GM19240 (cell line): ENCODE data around the gene PACRG.
"Not testable (repeated sequence)": the region's sequence is repeated elsewhere in the genome, so short reads cannot be mapped to it uniquely, and the experiment has no call there.

Source experiments
- DNase-seq: peaks from one replicate; pipeline ENCODE4 v3.0.0; 2011; ENCODE audit warnings: low spot score; ENCODE audit not compliant: insufficient read length

Gene PACRG

DNA sequence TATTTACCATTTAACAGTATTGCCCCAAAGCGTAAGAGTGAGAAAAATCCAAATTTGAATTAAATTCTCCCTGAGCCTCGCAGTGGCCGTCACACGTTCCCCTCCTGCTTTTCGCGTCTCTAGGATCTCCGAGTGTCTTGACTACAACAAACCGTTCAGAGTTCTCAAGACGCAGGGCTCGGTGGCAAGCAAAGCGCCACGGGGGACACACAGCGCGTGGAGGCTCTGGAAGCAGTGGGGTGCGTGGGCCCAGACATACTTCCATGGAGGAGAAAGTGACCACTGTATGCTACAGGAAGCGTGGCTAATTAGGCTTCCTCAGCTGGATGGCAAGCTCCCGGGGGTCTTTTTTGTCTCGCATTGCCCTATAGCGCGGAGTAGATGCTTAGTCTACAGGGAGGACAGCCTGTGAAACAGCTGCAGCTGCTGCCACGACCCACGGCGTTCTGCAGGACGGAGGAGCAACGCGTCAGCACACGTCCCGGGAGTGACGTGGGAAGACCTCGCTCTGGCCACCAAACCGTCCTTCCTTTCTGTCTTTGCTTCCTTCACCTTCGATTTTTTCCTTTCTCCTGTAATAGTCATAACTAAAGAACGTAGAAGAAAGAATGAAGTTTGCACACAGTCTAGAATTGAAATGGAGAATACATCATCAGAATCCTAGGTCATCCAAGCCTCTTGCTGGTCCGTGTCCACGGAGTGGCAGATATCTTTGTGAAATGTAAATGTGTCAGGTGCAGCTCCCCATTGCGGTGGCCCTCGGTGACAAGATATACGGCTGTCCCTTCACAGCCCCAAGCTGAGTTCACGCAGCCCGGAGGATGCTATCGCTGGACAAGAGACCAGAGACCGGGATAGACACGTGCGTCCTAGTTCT, 582.6 kb downstream of the PACRG start:
- no peak for DNase-seq

DNA sequence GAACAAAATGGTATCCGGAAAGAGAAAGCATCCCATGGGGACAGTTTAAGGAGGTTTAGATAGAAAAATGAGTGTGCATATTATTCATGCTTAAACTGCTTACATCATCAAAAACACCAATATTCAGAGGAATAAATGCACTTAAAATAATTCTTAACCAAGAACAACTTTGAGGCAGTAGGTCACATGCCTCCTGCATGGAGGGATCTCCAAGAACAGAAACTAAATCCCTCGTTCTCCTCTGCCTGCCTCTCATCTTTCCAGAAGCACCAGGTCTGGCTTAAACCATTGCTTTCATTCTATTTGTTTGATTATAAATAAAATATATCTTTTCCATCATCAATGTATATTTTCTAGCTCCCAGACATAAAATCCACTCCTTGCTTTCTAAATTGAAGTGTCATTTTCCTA, 583.2 kb downstream of the PACRG start:
- DNase-seq, result no peak

DNA sequence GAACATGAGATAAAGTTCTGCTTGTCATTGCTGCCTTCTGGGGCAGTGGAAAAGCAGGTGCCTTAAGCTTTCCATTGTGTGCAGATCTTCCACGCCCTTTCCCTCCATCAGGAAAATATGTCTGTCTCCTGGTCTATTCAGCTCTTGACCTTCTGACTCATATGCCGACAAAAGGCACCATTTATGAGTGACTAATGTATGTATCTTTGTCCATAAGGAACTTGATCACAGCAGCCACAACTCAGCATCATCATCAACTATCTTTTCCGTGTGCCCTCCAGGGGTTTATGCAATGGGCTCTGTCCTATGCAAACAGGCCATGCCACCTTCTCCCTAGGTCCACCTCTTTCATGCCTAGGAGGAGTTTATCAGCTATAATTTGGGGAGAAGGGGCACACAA, 584.1 kb downstream of the PACRG start:
- DNase-seq, result no peak

DNA sequence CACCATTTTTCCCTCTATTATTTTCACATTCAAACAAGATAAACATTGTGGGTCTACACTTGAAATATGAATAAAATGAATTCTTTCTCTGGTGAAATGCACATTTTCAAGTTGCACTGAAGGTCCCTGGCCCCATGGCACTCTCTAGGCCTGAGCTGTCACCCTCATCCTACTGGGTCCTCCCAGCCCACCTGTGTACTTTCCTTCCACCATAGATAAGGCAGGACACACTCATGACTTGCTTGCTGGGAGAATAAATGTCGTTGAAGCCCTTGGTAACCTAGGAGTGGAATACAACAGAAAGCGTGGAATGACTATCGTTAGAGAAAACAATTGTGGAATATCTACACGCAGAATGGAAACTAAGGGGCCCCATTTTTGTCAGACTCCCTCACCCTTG, 585.8 kb downstream of the PACRG start:
- no peak for DNase-seq

DNA sequence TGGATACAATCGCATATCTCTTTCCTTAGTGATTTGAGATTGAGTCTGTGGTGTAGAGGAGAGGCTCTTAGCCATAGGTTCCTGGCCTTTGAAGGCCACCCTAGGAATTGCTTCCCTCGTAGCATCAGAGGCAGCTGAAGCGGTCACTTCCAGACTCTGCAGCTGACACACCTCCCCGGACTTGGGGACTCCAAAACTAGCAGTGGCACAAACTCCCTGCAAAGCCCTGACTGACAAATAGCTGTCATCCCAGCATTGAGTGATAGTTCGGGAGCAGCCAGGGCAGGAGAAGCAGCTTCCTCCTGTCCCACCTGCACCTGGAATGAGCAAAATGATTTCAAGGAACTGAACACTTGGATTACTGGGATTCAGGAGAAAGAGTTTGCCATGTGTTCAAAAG, 586.2 kb downstream of the PACRG start:
- DNase-seq, result no peak

DNA sequence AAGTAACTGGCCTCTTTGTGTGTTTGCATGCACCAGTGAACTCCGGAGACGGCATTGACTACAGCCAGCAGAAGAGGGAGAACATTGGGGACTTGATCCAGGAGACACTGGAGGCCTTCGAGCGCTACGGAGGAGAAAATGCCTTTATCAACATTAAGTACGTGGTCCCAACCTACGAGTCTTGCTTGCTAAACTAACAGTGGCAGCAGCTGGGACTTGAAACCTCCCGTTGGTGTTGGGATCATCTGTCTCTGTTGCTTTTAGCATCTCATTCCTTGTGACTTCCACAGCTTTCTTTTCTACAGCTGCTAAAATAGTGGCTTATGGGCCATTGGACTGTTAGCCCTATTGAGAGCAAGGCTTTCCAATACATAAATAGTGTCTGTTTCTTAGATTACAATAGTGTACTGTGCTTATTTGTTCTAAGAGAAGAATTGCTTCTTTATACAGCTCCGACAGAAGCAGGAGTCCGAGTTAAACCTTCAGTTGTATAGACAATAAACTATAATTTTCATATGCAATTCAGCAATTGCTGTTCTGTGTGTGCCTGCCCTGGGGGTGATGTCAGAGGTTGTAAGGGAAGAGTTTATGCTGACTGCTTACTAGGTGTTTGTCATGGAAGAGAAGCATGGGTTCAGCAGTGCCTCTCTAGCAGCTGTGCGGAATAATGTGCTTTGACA, 587.2 kb downstream of the PACRG start:
- DNase-seq, result no peak

DNA sequence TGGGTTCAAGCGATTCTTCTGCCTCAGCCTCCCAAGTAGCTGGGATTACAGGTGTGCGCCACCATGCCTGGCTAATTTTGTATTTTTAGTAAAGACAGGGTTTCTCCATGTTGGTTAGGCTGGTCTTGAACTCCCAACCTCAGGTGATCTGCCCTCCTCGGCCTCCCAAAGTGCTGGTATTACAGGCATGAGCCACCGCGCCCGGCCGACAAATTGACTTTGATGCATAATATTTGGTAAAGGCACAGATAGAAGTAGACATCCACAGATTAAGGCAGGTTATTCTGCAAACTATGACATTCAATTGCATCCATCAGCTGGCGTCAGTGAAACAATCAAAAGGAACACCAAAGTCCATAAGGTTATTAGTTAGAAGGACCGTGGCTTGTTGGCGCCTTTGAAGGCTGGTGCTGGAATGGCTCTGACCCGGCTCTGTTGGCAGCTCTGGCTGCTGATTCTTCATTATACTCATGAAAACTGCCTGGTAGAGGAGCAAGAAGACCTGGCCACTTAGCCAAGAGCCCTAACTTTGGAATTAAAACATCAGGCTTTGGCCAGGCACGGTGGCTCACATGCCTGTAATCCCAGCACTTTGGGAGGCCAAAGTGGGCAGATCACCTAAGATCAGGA, 589.2 kb downstream of the PACRG start:
- not testable (repeated sequence) for DNase-seq

DNA sequence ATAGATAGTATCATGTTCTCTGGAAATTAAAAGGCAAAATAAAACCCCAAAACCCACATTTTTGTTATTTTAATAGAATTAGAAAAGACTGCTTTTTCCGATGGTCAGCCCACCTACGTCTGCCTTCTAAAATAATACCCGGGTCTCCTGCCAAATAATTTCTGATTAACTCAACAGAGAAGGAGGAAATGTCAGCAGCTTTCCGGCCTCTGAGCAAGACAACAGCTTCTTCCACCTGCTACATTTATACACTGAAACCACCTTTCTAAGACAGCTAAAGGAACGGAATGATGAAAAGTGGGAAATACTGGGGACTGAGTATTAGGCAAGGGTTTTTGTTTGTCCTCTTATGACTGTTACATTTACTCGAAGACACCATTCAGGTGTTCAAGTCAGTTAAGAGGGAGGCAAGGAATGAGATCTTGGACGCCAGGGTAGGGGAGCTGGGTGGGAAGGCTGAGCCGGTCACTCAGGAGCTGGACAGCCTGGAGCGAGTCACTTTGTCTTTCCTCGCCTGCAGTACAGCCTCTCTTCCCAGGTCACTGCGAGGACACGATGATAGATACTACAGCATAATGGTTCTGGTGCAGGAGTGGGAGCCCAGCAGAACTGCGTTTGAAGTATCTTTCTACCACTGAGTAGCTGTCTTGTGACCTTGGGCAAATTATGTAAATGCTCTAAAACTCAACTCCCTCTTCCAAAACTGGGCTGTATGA, 590.5 kb downstream of the PACRG start:
- no peak for DNase-seq

DNA sequence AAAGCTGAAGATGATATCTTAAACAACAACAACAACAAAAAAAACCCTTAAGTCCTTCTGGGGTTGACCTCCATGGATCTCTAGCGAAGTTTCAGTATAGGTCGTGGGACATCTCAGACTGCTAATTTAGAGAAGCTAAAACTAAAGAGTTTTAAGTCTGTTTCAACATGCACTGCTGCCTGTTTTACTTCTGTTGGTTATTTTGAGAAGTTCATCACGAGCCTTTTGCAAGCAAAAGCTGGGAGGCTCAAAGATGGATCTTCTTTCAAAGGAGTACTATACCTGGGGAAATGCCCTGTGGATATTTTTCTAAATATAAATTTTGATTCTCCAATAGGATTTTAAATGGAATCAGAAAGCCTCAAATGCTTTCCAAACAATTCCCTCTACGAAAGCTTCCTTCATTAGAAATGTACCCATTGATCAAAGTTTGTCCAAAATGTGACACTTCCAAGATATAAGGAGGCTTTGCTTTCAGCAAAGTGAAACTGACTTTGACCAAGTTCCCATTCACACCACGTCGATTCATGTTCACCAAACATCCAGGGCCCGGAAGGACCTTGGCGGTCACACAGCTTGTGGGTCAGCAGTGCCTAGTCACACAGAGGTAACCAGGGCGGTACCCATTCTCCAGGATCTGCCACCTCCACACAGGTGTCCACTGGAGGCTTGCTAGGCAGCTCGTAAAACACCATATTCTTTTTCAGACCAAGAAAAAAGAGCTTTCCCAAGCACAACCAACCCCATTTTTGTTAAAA, 592.0 kb downstream of the PACRG start:
- no peak for DNase-seq

DNA sequence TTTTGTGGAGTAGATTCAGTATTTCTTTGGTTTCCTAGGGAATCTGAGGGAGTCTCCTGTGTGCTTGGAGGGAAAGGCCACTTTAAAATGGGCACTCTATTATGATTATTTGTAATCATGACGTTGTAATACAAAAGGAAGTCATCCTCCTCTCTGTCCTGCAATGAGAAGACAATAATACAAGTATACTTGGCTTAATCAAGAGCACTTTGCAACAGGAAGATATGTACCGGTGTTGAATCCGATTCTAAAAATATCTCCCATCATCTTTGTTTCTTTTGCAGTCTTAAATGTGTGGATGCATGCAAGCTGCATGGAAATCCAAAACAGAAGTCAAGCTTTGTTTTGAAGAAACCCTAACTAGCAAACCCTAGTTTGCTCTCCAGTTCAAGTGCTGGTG, 592.6 kb downstream of the PACRG start:
- no peak for DNase-seq

DNA sequence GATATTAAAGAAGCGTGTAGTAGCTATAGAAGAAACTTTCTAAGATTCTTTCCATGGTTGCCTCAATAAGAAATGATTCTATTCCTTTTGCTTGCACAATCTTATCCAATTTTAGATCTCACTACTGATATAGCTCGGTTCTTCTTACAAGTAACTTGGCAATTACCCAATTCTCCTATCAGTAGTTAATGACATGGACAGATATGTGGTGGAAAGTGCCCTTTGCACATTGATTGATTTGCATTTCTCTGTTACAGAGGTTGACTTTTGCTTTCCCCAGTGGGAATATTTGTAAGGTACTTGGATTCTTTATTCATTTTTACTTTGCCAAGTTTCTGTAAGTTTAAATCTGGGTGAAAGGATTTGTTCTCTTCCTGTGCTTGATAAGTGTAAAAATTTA, 593.0 kb downstream of the PACRG start:
- no peak for DNase-seq

DNA sequence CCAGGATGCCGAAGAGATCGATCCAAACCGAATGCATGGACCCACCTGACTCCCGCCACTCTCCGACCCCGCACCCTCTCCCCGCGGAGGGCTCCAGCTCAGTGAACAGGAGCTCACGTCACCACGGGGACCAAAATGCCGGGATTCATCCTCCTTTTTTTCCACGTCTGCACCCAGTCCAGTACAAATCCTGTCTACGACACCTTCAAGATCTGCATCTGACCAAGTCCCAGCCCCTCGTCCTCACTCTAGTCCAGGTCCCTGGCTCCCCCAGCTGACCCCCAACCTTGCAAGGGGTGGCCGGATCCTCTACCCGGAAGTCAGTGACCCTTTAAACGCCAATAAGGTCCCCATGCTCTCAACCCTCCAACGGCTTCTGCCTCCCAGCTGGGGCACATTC, 593.9 kb downstream of the PACRG start:
- DNase-seq, result no peak

DNA sequence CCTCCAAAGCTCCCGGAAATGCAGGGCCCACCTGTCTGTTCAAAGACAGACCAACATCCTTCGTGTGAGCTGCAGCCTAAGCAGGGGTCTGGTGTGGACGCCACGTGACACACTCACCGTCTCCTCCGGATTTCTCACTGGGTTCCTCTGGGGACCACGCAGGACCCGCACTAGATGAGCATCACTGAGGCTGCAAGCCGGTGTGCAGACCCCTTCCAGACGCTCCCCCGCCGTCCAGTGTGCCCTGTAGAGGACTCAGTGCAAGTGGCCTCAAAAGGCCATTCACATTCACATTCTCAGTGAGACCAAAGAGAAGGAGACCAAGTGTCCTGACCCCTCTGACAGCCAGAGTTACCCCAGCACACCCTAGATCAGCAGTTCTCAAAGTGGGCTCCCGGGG, 595.5 kb downstream of the PACRG start:
- no peak for DNase-seq

DNA sequence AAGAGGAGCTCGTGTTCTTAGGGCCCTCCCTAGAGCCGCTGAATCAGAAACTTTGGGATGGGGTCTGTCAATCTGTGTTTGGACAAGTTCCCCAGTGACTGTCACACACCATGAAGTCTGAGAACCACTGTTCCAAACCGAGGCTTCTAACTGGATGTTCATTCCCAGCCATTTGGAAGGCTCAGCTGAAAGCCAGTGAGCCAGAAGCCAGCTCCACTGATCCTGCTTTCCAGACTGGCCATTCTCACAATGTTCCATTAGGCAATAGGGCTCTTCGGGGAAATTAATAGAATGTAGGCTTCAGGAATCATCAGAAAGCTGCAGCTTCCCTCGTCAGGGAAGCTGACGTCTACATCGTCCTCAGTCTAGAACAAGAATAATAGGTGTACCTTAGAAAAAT, 595.9 kb downstream of the PACRG start:
- no peak for DNase-seq

DNA sequence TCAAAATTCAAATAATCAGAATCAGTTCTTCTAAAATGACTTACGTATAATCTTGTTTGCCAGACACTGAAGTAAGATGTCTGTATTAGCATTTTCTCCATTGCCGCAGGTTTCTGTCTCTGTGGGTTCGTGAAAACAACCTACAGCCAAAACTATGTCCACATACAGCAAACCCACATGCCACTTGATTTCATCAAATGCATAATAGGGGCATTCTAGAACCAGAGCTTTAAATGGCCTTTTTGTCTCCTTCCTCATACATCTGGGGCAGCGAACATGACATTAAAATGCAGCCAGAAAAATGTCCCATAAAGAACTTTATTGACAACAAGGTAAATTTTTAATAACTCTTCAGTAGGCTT, 596.5 kb downstream of the PACRG start:
- no peak for DNase-seq

DNA sequence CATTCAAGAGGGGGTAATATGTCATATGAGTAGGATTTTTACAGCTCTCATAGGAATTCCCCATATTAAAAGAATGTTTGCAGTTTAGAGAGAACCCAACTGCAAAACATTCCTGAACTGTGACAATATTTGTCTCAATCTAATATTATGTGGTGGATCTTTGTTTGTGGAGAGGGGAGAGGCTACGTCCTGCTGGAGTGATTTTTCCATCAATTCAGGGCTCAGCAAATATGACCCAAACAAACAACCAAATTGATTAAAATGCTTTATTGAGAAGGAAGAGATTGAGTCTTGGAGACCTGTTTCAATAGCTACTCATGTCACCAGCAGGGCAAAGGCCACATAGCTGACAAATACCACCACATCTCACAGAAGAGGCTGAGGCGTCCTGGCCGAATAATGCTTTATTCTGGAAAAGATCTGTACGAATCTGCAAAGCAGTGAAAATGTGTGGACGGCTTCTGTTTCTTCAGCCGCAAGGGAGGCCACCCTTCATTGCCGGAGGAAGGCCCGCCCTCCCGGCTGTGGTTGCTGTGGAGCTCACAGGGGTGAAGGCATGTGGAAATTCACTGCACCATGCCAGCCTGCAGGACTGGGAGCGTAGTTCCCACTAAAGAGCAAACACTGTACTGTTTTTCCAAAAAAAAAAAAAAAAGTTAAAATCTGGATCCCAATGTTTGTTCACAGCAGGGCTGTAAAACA, 597.1 kb downstream of the PACRG start:
- DNase-seq, result no peak

DNA sequence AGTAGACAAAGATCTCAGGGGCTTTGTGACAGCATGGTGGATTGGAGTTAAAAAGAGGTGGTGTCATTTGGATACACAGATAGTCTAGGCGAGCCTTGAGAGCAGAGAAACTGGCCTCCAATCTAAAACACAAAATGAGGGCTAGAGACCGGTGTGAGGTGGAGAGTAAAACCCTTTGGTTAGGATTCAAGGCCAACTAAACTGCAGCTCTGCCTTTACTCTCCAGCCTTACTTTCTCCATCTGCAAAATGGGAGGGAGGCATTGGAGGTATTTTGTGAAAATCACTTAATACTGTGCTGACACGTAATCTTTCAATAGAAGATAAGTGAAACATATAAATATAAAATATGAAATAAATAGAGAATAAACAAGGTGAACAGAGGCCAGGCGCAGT, 597.6 kb downstream of the PACRG start:
- no peak for DNase-seq

DNA sequence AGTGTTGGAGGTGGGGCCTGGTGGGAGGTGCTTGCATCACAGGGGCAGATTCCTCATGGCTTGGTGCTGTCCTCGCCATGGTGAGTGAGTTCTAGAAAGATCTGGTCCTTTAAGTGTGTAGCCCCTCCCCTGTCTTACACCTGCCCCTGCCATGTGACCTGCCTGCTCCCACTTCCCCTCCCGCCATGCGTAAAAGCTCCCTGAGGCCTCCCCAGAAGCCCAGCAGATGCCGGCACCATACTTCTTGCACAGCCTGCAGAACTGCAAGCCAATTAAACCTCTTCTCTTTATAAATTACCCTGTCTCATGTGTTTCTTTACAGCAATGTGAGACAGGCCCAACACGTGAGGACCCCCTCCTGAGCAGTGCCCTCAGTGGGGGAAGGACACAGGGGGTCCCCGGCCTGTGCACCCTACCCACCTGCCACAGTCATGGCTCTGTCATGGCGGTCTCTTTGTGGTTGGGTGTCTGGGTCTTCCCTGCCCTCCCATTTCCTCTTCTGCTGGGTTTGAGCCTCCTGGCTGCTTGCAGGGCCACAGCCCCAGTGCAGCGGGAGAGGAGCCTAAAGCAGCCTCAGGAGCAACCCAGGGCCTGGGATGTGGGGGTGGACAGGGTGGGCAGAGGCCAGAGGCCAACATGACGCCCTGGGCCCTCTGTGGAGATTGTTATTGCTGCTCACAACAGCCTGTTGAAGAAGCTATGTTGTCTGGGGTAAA, 599.5 kb downstream of the PACRG start:
- no peak for DNase-seq

DNA sequence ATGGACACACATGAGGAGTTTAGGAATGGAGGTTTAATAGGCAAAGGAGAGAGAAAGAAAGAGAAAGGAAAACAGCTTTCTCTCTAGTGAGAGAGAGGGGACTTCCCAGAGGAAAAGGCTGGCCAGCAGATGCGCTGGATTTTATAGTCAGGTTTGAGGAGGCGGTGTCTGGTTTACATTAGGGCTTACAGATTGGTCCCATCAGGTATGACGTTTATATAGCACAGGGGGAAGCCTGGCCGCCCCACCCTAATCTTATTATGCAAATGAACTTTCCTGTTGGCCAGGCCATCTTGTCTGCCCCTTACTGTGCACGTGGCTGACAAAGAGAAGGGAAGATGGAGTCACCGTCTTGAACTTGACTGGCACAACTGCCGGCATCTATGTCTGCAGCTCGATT, 600.1 kb downstream of the PACRG start:
- no peak for DNase-seq

DNA sequence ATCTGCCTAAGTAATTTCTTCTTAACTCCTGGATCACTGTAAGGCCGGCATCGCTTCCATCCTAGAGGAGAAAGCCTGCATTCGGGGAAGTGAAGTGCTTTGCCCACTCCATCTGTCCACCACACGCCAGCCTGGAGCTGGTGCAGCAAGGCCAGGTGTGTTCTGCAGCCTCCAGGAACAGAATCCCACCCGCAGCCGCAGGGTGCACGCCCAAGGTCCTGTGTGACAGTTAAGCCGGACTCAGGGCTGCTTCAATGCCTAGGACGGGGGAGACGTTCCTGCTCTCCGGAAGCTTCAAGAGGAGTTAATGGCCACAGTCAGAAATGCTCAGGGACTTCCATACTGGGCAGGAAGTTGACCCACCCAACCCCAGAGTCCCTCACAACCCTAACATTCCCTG, 600.6 kb downstream of the PACRG start:
- no peak for DNase-seq
